NCI-H2107 treated with DMSO at 0.1 percent for 48 hours (cell line): Measurements from ENCODE around the gene CERCAM.
"Not testable (repeated sequence)": the region's sequence is repeated elsewhere in the genome, so short reads cannot be mapped to it uniquely, and the experiment has no call there.

Experiments
- DNase-seq: peaks from one replicate; lab custom pipeline; 2025; ENCODE audit not compliant: unreplicated experiment; lab: John Stamatoyannopoulos, UW

CERCAM gene

DNA sequence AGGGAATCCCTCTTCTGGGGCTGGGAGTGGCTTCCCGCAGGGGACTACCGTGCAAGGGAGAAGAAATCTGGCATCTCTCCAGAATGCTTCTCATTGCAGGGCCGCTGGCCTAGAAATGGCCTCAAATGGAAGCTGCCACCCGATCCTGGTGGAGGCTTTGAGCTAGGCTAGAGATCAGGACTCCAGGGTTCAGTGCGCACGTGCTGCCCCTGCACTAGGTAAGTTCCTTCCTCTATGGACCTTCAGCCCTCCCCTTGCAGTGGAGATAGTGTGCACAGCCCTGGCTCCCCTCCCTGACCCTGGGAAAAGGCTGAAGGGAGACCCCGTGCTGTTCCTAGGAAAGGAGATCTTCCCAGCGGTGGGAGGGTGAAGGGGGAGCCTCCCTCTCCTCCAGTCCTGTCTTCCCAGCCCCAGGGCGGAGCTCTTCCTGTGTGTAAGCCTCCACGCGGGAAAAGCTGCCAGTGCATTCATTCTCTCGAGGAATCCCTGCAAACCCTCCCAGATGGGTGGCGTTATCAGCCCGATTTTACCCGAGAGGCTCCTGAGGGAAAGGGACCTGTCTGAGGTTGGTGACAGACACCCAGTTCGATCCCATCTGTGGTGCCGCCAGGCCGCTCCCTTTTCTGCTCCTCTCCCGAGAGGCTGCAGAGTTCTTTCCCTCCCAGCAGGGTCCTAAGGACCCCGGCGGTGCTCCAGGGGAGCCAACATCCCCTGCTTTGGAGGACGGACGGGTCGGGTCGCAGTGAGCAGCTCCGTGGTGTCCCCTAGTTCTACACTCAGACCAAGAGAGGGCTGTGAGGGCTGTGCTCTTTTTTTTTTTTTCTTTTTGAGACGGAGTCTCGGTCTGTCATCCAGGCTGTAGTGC is 1.4 kb upstream of the CERCAM start:
- DNase-seq: peak; percentile 54

DNA sequence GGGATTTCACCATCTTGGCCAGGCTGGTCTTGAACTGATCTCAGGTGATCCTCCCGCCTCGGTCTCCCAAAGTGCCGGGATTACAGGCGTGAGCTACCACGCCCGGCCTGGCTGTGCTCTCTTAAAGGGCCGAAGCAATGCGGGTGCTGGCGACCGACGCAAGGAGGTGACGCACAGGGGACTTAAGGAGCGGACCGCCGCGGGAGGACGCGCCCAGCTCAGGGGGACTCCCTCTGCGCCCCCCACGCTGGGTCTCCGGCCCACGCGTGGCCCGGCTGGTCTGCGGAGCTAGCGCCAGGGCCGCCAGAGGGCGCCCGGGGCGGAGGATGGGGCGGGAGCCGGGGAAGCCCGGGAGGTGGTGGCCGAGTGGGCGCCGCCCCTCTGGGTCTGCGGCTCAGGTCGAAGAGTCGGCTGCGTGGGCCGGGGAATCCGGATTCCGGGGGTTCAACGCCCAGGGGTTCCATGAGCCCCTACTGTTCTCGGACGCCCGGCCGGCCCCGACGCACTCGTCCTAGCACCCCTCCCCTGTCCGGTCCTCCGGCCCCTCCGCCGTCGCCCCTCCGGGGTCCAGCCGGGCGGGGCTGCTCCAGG is 502 bp upstream of the CERCAM start:
- no peak for DNase-seq

DNA sequence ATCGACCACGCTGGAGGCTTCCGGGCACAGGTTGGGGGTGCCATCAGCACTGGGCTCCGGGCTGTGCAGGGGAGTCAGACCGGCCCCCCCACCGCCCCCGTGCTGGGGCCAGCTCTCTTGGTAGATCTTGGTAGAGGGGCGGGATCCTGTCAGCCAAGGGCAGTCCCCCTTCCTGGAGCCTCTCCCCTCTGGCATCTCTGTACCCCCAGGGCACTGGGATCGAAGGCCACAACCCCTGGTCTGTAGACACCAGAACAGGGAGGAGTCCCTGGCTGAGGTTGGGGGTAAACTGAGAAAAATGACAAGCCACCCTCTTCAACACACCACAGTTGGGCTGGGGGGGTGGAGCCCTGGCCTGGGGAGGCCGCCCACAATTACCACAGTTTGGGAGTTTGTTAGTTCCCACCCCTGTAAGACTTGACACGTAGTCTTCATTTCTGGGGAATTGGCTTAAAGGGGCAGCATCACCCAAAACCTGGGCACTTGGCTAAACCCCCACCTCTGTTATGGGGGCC is 882 bp downstream of the CERCAM start:
- DNase-seq: no peak

DNA sequence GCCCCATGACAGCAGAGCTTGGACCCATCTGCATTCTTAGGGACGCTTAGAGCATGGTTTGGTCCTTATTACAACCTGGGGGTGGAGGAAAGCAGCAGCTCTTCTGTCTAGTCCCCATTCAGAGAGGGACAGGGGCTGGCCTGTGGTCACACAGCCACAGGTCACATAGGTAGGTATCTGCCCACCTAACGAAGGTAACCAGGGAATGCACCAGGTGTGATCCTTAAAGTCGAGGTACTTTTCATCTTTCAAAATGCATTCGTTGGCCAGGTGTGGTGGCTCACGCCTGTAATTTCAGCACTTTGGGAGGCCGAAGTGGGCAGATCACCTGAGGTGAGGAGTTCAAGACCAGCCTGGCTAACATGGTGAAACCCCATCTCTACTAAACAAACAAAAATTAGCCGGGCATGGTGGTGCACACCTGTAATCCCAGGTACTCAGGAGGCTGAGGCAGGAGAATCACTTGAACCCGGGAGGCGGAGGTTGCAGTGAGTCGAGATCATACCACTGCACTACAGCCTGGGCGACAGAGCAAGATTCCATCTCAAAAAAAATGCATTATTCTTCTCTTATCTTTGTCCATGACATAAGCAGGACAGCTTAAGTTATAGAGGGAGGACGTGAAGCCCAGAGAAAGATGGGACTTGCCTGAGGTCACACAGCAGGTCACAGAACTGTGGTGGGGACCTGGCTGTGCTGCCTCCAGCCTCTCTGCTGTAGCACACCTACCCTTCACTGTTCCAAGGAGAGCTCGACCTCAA is 1.5 kb downstream of the CERCAM start:
- DNase-seq: not testable (repeated sequence)

DNA sequence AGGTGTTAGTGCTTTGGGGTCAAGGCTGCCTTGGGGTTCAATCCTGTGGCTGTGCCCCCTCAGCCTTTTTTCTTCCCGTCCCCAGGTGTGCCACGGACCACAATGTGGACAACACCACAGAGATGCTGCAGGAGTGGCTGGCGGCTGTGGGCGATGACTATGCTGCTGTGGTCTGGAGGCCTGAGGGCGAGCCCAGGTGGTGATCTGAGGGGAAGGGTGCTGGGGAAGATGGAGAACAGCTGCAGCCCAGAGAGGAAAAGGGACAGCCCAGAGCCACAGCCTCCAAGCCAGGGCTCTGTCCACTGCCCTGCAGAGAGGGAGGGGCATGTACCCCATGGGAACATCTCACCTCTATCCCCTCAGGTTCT is 2.1 kb downstream of the CERCAM start:
- DNase-seq: no peak

DNA sequence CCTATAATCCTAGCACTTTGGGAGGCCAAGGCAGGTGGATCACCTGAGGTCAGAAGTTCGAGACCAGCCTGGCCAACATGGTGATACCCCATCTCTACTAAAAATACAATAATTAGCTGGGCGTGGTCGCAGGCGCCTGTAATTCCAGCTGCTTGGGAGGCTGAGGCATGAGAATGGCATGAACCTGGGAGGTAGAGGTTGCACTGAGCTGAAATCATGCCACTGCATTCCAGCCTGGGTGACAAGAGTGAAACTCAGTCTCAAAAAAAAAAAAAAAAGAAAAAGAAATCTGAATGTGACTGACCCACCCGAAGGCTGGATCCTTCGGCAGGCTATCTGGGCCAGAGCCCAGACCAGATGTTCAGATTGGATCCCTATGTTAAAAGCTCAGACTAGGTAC is 2.7 kb downstream of the CERCAM start:
- not testable (repeated sequence) for DNase-seq

DNA sequence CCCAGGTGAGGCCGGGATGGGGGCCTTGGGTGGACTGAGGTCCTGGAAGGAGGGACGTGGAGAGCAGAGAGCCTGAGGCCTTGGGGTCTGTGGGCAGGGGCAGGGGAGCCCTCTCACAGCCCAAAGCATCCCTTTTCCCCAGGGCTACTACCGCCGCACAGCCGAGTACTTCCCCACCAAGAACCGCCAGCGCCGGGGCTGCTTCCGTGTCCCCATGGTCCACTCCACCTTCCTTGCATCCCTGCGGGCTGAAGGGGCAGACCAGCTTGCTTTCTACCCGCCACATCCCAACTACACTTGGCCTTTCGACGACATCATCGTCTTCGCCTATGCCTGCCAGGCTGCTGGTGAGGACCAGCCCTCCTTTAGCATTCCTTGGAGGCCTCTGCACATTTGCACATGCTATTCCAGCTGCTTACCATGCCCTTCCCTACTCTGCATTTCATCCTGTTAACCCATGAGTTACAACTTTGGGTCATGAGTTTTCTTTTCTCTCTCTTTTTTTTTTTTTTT is 3.7 kb downstream of the CERCAM start:
- no peak for DNase-seq

DNA sequence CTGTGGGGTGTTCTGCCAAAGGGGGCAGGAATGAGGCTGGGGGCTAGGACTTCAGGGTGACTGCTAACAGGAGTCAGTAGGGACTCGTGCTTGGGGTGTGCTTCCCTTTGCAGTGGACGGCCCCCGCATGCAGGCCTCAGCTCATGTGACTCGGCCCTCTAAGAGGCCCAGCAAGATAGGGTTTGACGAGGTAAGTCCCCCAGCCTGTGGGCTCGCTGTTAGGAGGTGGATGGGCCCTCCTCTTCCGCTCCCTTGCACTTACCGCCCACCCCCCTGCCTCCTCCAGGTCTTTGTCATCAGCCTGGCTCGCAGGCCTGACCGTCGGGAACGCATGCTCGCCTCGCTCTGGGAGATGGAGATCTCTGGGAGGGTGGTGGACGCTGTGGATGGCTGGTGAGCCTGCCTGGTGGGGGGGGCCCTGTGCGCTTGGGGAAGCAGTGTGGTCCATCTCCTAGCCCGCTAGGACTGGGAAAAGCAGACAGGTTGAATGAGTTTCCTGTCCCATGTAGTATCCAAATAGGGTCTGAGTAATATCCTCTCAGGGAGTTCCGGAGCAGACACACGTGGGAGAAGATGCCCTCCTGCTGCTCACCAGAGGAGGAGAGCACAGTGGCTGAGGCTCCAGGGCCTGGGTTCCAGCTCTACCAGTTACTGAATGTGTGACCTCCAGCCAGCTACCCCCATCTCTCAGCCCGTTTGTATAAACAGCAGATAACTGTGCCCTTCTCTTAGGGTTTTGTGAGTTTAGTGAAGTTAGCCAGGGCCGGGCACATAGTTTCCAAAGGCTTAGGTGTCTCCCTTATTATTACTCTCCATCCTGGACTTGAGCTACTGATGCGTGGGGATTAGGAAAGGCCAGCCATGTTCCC is 8.2 kb downstream of the CERCAM start:
- no peak for DNase-seq

DNA sequence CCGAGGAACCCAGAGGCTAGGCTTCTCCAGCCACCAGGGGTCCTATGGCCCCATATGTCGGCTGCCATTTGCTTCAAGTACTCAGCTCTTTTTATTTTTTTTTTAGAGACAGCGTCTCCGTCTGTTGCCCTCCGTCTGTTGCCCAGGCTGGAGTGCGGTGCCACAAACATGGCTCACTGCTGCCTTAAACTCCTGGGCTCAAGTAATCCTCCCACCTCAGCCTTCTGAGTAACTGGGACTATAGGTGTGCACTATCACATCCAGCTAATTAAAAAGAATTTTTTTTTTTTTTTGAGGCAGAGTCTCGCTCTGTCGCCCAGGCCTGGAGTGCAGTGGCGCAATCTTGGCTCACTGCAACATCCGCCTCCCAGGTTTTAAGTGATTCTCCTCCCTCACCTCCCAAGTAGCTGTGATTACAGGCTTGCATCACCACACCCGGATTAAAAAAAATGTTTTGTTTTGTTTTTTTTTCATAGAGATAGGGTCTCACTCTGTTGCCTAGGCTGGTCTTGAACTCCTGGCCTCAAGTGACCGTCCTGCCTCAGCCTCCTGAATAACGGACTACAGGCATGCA is 8.9 kb downstream of the CERCAM start:
- DNase-seq: no peak

DNA sequence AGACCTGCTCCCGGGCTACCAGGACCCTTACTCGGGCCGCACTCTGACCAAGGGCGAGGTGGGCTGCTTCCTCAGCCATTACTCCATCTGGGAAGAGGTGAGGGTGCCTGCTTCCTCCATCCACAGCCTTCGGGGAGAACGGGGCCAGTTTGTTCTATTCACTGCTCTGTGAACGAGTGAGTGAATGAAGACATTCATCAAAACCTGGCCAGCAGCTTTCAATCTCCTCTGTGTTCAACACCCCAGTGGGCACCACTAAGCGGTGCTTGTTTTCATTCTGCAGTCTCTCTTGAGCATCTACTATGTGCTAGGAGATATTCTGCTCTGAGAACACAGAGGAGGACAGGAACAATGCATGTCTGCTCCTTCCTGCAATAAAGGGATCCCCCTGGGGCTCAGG is 10.6 kb downstream of the CERCAM start:
- DNase-seq: no peak

DNA sequence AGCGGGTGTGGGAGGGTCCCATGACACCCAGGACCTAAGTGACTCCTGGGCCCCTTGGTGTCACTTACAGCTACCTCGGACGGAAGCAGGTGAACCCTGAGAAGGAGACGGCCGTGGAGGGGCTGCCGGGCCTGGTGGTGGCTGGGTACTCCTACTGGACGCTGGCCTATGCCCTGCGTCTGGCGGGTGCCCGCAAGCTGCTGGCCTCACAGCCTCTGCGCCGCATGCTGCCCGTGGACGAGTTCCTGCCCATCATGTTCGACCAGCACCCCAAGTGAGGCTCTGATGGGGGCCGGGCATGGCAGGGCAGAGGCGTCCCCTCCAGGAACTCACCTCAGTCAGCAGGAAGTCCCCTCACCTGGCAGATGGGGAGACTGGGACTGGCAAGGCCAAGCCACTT is 13.7 kb downstream of the CERCAM start:
- DNase-seq: no peak

DNA sequence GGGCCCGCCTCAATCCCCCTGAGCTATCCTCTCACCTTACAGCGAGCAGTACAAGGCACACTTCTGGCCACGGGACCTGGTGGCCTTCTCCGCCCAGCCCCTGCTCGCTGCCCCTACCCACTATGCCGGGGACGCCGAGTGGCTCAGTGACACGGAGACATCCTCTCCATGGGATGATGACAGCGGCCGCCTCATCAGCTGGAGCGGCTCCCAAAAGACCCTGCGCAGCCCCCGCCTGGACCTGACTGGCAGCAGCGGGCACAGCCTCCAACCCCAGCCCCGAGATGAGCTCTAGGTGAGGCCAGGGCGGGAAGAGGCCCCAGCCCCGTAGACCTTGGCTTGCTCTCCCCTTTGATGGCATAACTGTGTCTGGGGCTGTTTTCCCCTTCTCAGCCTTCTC is 15.0 kb downstream of the CERCAM start:
- no peak for DNase-seq

DNA sequence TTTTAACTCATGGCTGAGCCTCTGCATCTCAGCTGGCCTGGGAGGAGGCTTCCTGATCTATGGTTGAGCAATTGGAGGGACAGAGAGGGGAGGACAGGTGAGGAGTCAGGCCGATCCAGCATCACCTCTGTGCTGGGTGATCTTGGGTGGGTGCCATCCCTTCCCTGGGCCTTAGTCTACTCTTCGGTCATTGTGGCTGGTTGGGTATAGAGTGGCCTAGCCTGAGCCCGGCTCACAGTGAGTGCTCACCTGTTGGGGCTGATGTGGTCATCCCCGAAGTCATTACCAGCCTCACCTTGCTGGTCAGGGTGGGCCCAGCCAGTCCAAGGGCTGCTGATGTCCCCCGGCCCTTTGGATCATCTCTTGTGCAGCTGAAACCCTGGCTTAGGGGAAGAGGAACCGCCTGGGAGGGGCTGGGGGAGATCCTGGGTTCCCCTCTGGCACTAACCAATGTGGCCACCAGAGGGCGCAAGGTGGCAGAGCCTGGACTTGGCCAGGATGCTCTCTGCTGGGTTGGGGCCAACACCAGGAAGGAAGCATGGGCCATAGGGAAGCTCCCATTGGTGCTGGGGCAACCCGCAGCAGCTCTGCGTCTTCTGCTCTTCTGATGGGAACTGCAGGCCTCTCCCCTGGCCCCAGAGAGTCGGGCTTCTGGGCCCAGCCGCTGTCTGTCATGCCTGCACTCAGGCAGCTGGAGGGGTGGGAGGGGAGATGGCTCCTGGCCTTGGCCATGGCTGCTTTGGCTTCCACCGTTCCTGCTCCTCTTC is 17.9 kb downstream of the CERCAM start:
- DNase-seq: peak; percentile 14

DNA sequence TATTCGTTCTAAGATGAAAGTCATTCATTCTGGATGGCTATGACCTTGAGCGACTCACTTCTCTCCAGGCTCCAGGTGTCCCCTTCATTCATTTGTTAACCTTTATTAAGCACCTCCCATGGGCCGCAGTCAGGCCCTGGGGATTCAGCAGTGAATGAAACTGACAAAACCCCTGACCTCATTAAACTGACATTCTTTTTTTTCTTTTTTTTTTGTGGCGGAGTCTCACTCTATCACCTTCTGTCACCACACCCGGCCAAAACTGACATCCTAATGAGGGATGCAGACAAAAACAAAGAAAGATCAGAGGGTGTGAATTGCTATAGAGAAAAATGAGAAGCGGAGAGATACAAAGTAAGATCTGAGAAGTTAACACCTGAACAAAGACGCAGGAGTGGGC is 18.6 kb downstream of the CERCAM start:
- no peak for DNase-seq

DNA sequence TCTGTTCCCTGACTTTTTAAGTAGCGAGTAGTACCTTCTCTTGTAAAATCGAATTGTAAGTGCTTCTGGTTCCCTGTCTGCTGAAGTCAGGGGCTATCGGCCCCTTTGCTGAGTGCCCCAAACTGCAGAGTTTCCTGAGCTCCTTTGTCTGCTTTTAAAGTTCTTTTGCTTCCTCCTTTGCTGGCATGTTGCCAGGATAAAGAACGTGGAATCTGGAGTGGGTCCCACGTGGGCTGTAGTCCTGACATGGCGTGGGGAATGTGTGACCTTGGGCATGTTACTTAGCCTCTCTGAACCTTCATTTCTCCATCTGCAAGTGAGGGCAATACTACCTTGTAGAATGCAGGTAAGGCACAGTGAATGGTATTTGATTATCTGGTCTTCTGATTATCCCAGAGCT is 21.5 kb downstream of the CERCAM start:
- DNase-seq: no peak

DNA sequence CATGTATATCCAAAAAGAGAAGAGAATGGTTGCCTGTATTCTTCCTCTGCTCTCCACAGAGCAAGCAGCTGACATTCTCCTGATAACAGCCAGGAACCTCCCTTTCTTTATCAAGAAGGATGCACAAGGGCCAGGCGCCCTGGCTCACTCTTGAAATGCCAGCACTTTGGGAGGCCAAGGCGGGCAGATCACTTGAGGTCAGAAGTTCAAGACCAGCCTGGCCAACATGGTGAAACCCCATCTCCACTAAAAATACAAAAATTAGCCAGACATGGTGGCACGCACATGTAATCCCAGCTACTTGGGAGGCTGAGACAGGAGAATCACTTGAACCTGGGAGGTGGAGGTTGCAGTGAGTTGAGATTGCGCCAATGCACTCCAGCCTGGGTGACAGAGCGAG is 25.8 kb downstream of the CERCAM start:
- not testable (repeated sequence) for DNase-seq

DNA sequence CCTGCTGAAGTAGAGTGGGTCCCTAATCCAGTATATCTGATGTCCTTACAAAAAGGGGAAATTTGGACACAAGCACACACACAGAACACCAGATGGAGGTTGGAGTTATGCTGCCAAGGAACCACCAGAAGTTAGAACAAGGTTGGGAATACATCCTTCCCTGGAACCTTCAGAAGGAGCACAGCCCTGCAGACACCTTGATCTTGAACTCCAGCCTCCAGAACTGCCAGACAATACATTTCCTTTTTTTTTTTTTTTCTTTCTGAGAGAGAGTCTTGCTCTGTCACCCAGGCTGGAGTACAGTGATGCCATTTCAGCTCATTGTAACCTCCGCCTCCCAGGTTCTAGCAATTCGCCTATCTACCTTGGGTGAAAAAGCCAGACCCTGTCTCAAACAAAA is 28.1 kb downstream of the CERCAM start:
- DNase-seq: no peak

DNA sequence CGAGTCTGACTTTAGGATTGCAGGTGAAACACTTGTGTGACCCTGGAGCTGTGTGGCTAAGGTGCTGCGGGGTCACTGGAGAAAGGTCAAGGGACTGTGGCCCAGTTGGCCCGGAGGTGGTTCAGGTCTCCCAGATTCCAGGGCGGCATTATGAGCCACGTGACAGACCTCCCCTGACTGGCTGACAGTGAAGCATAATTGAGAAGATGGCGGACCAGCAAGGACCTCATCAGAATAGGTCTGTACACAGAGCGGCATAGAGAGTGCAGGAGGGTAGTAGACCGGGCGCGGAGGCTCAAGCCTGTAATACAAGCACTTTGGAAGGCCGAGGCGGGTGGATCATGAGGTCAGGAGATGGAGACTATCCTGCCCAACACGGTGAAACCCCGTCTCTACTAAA is 34.3 kb downstream of the CERCAM start:
- DNase-seq: peak; percentile 2

DNA sequence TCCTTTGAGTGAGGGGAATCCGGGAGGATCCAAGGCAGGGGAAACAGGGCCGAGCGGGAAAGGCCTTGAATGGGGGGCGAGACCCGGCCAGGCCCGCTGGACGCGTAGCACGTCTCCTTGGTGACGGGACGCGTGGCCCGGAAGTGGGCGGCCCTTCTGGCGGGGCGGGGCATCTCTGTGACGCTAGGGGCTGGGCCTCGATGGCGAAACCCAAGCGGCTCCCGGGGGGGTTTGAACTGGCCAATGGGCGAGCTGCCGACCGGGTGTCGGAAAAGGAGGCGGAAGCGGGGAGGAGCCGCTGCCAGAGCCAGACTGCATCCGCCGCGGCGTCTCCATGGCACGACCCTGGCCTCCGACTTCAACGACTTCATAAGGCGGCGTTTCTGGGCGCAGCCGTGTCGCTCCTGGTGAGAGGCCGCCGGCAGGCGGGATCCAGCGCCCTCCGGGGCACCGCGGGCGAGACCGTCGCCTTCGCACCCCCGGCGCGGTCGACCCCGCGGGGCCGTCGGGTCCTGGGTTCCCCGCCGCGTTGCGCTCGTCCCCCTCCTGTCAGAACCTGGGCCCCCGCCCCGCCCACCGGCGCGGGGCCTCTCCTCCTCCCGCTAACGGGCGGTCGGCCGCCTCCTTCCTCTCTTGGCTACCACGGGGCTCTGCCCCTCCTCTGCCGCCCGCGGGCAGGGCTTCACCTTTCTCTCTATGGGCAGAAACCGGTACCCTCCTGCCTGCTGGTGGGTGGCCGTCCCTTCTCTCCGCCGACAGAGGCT is 35.4 kb downstream of the CERCAM start, which contains the start of gene ODF2:
ODF2 (plus strand) TSS at position 158 of the 764 bp plus-strand sequence; CDS start at position 244, 86 bp downstream.
- peak; percentile 88 for DNase-seq
